Measurements from ENCODE around the gene OR4Q3.
"Not testable (repeated sequence)": the region's sequence is repeated elsewhere in the genome, so short reads cannot be mapped to it uniquely, and the experiment has no call there.

DNA sequence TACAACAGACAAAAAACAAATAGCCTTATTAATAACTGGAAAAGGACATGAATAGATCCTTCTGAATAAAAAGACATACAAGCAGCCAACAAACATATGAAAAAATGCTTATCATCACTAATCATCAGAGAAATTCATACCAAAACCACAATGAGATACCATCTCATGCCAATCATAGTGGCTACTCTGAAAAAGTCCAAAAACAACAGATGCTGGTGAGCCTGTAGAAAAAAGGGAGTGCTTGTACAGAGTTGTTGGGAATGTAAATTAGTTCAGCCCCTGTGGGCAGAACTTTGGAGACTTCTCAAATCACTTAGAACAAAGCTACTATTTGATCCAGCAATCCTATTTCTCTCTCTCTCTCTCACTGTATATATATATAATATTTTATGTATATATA, 8.9 kb downstream of the OR4Q3 start:
- TF ChIP-seq, protein P1, sequence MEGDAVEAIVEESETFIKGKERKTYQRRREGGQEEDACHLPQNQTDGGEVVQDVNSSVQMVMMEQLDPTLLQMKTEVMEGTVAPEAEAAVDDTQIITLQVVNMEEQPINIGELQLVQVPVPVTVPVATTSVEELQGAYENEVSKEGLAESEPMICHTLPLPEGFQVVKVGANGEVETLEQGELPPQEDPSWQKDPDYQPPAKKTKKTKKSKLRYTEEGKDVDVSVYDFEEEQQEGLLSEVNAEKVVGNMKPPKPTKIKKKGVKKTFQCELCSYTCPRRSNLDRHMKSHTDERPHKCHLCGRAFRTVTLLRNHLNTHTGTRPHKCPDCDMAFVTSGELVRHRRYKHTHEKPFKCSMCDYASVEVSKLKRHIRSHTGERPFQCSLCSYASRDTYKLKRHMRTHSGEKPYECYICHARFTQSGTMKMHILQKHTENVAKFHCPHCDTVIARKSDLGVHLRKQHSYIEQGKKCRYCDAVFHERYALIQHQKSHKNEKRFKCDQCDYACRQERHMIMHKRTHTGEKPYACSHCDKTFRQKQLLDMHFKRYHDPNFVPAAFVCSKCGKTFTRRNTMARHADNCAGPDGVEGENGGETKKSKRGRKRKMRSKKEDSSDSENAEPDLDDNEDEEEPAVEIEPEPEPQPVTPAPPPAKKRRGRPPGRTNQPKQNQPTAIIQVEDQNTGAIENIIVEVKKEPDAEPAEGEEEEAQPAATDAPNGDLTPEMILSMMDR (IDR thresholded peaks at IDR 0.05; ENCODE audit: poor library complexity), result not testable (repeated sequence)
- TF ChIP-seq EZH2 (IDR thresholded peaks at IDR 0.05; ENCODE audit: borderline replicate concordance); EZH2phosphoT487 (IDR thresholded peaks at IDR 0.05; ENCODE audit: low read depth, severe bottlenecking, unreplicated experiment): not testable (repeated sequence)

Measured in hepatocyte (in vitro differentiated cells).